ENCODE results near the gene ACAD10. TPM values are rescaled to one million over a fixed set of nuclear protein-coding genes. Genes with fewer than 3 reads are reported as not detected.
A peak's percentile ranks its signal among the peaks of the same experiment; 100 is the strongest.

ACAD10 gene
- total RNA-seq, 2 donors from 2014 or later: 13.0 to 18.2 TPM

GRCh38 chr12:111748867-111749266 lies 63.0 kb downstream of the ACAD10 start:
- no peaks in the 10 kb centered on the region for H3K27me3 ChIP-seq
- peaks cover 39% of the 10 kb centered on the region for H3K36me3 ChIP-seq
- peaks cover 0 to 34% of the 10 kb centered on the region in 2 donors for H3K4me1 ChIP-seq
- DNase-seq (ENCODE audit: low spot score): no peak
- no peak for TF ChIP-seq CTCF (IDR thresholded peaks at IDR 0.05)
- no peaks in the 10 kb centered on the region for H3K9me3 ChIP-seq
- no peak overlapping the region for H3K4me3 ChIP-seq
- H3K27ac ChIP-seq: peak overlapping the region; percentile 72 to 73

DNA sequence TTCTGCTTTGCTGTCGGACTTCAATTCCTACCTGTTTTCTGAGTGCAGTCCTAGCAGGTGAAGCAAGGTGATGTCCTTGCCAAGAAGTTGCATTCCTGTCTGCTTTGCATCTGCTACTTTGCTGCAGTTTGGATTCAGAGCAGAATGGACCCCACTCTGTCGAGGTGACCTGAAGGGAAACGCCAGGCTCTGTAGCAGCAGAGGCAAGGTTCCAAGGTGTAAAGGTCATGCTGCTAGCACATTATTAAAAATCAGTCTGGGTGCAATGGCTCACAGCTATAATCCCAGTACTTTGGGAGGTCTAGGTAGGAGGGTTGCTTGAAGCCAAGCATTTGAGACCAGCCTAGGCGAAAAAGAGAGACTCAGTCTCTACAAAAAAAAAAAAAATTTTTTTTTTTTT lies 63.5 kb downstream of the ACAD10 start:
- Histone ChIP-seq H3K27me3 (no peaks in the 10 kb centered on the region), H3K36me3 (peaks cover 35% of the 10 kb centered on the region), H3K27ac (peak overlapping the region; percentile 72 to 73), H3K4me3 (no peak overlapping the region), H3K9me3 (no peaks in the 10 kb centered on the region), H3K4me1 (peaks cover 0 to 40% of the 10 kb centered on the region in 2 donors)
- no peak for TF ChIP-seq CTCF (IDR thresholded peaks at IDR 0.05)
- no peak for DNase-seq (ENCODE audit: low spot score)

DNA sequence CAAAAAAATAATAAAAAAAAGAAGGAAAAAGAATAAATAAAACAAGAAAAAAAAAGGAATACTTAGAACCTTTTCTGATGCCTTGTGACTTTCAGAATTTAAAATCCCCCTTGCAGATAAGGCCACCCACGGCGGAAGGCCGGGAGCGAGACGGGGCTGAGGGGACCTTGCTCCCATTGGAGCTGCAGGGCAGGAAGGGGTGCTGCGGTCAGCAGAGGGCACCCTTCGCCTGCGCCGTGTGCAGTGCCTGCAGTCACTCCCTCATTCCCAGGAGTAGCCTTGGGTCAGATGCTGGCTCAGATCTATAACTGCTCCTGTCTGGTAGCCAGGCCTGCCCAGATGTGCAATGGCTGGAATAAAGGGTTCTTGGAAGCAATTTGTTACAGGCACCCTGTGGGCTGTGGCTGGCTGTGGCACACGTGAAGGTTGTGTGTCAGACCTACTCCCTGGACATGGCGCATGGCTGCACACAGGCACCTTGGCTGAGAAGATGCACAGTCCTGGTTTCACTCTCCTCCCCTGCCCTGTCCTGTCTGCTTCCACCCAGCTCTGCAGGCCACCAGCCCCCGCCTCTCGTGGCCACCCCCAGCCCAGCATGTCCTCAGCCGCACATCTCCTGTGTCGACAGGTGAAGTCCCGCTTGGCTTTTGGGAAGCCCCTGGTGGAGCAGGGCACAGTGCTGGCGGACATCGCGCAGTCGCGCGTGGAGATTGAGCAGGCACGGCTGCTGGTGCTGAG lies 67.5 kb downstream of the ACAD10 start:
- Histone ChIP-seq H3K27ac (peak overlapping the region; percentile 67 to 89), H3K36me3 (peaks cover 21% of the 10 kb centered on the region), H3K9me3 (no peaks in the 10 kb centered on the region), H3K4me3 (no peak overlapping the region), H3K27me3 (no peaks in the 10 kb centered on the region), H3K4me1 (peaks cover 0 to 52% of the 10 kb centered on the region in 2 donors)
- peak; percentile 76 to 89 for TF ChIP-seq CTCF (IDR thresholded peaks at IDR 0.05)
- DNase-seq (ENCODE audit: low spot score): peak; percentile 73

DNA sequence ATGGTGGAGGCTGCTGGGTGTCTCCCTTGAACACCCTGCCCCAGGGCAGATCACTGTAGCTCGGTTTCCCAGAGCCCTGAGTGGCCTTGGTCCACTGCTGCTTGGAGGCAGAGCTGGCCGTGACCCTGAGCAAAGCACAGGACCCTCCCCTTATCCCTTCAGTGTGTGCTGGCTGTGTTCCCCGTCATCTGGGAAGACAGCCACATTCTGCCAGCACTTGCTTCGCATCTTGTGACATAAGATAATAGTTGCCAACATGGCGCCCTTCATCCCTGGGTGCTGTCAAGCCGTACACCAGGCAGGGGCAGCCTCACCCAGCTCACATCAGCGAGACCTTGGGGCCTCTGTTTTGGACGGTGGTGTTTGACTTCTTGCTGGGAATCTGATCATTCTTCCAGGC lies 68.8 kb downstream of the ACAD10 start:
- Histone ChIP-seq H3K27ac (peak overlapping the region; percentile 67 to 89), H3K36me3 (peaks cover 12% of the 10 kb centered on the region), H3K27me3 (no peaks in the 10 kb centered on the region), H3K4me3 (no peak overlapping the region), H3K4me1 (peaks cover 0 to 51% of the 10 kb centered on the region in 2 donors), H3K9me3 (no peaks in the 10 kb centered on the region)
- no peak for TF ChIP-seq CTCF (IDR thresholded peaks at IDR 0.05)
- DNase-seq (ENCODE audit: low spot score): no peak

DNA sequence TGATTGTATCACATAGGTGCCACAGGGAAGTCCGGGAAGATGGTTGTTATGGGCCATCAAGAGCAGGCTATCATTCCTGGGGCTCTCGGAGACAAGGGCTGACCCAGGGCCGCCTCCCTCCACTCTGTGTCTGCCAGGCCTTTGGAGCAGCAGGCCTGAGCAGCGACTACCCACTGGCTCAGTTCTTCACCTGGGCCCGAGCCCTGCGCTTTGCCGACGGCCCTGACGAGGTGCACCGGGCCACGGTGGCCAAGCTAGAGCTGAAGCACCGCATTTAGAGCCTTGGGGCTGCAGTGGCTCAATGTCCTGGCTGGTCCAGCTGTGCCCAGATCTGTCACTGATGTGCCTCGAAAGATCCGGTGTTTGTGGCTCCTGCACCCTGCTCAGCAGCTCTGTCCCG lies 70.3 kb downstream of the ACAD10 start:
- peaks cover 8% of the 10 kb centered on the region for H3K36me3 ChIP-seq
- H3K4me3 ChIP-seq: no peak overlapping the region
- no peak for TF ChIP-seq CTCF (IDR thresholded peaks at IDR 0.05)
- peak overlapping the region; percentile 81 to 89 for H3K27ac ChIP-seq
- peaks cover 0 to 51% of the 10 kb centered on the region in 2 donors for H3K4me1 ChIP-seq
- DNase-seq (ENCODE audit: low spot score): no peak
- no peaks in the 10 kb centered on the region for H3K9me3 ChIP-seq
- no peaks in the 10 kb centered on the region for H3K27me3 ChIP-seq

DNA sequence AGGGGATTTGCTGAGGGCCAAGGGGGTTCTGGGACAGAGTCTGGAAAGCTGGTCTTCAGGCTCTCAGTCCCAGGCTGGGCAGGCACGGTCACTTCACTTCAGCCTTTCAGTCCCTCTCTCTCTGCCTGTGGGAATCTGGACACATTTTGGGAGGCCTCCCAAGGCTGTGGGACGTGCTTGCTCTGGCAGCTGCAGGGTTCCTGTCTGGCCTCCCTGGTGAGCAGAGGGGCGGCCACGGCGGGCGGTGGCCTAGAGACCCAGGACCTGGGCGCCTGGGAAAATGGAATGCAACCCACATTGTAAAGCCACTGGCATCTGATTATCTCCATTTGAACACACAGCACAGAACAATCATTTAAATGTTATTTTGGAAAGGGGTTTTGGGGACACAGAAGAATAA lies 70.8 kb downstream of the ACAD10 start:
- no peak for TF ChIP-seq CTCF (IDR thresholded peaks at IDR 0.05)
- H3K27ac ChIP-seq: peak overlapping the region; percentile 81 to 89

More for the DNA sequence above, 70.8 kb downstream of the ACAD10 start:
- Histone ChIP-seq H3K4me3 (no peak overlapping the region), H3K27me3 (no peaks in the 10 kb centered on the region), H3K36me3 (peaks cover 5% of the 10 kb centered on the region), H3K9me3 (no peaks in the 10 kb centered on the region), H3K4me1 (peaks cover 0 to 51% of the 10 kb centered on the region in 2 donors)
- DNase-seq (ENCODE audit: low spot score): no peak
